Activated T-helper 1 cell treated with anti-CD3 and anti-CD28 coated beads, Interleukin-12 subunit alpha, Interleukin-12 subunit beta, Interleukin-2, Interleukin-4 antibody, amounts not matched to agents 30 ng/mL and 10 ng/mL and 1 ng/mL, durations not matched to agents 14 hours and 24 hours and 36 hours (primary cell): ENCODE results near the gene PABPC3. TPM values are rescaled to one million over a fixed set of nuclear protein-coding genes. Genes with fewer than 3 reads are reported as not detected.

Experiments used
- DNase-seq: peaks from one replicate; pipeline ENCODE4 v3.0.0; 2021; ENCODE audit warnings: low spot score
- H3K27ac Mint-ChIP-seq: one replicate; pipeline ENCODE4 v1.8.0; 2021; ENCODE audit warnings: mild to moderate bottlenecking, mixed read lengths
- H3K27me3 Mint-ChIP-seq: one replicate; pipeline ENCODE4 v1.8.0; 2022; ENCODE audit warnings: mild to moderate bottlenecking, moderate library complexity, mixed read lengths; ENCODE audit not compliant: insufficient read depth
- H3K36me3 Mint-ChIP-seq: one replicate; pipeline ENCODE4 v1.8.0; 2021; ENCODE audit warnings: low read depth, mixed read lengths
- H3K4me1 Mint-ChIP-seq: one replicate; pipeline ENCODE4 v1.8.0; 2021; ENCODE audit warnings: low read depth, mixed read lengths
- H3K4me3 Mint-ChIP-seq: one replicate; pipeline ENCODE4 v1.8.0; 2021; ENCODE audit warnings: mild to moderate bottlenecking, moderate library complexity, mixed read lengths
- H3K9me3 Mint-ChIP-seq: one replicate; pipeline ENCODE4 v1.8.0; 2021; ENCODE audit warnings: mixed read lengths
- intact Hi-C: fragments of 100-400 bp; cut with micrococcal nuclease; formaldehyde crosslinking; loops from one replicate; pipeline ENCODE4 v1.15.1; 2024
- total RNA-seq: library from RNA; stranded (reverse); gene quantifications from 2 replicates; pipeline ENCODE4 v1.2.3, GENCODE V29; 2022

PABPC3 gene
- total RNA-seq, 1 donor from 2014 or later: 0.34 TPM

DNA sequence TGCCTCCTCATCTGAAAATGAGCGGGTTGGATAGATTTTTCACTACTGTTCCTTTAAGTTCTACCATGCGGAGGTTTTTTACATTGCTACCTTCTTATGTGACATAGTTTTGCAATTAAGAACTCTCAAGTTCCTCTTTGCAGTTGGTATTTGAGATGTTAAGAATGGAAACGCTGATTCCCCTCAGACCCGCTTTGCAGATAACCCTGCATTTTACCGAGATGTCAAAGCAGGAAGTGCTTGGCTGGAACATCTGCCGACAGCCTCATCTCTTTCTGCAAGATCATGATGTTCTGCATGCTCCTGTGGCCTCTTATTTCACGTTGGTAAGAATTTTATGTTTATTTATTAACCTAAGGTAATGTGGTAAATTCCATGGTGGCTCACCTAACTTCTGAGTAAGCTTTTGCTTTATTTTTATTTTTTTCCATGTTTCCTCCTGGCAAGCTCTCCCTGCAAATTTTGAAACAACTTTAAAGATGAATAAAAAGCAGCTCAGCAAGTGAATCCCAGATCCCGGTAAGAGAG lies 22.5 kb downstream of the PABPC3 start:
- H3K36me3 Mint-ChIP-seq: no peaks in the 10 kb centered on the region
- peaks cover 29% of the 10 kb centered on the region for H3K27me3 Mint-ChIP-seq
- no peak overlapping the region for H3K27ac Mint-ChIP-seq
- H3K9me3 Mint-ChIP-seq: no peaks in the 10 kb centered on the region
- DNase-seq: no peak
- no peaks in the 10 kb centered on the region for H3K4me1 Mint-ChIP-seq
- intact Hi-C loops: no loop called here
- no peak overlapping the region for H3K4me3 Mint-ChIP-seq

DNA sequence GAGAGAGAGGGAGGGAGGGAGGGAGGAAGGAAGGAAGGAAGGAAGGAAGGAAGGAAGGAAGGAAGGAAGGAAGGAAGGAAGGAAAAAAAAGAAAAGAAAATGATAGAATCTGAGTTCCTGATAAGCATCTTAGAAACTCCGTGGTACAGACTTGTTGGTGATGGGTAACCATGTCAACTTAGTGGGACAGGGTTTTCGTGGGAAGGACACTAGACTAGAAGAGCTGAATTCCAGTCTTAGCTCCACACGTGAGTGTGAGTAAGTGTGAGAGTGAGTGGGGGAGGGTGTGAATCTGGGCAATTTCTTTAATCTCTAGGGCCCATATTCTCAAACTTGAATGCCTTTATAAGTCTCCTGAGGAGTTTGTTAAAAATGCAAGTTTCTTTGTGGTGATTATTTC lies 35.0 kb downstream of the PABPC3 start:
- no peak for DNase-seq
- no peaks in the 10 kb centered on the region for H3K9me3 Mint-ChIP-seq
- H3K4me3 Mint-ChIP-seq: no peak overlapping the region
- intact Hi-C loops: no loop called here
- no peaks in the 10 kb centered on the region for H3K4me1 Mint-ChIP-seq
- H3K36me3 Mint-ChIP-seq: no peaks in the 10 kb centered on the region
- no peak overlapping the region for H3K27ac Mint-ChIP-seq
- H3K27me3 Mint-ChIP-seq: peaks cover 6% of the 10 kb centered on the region

DNA sequence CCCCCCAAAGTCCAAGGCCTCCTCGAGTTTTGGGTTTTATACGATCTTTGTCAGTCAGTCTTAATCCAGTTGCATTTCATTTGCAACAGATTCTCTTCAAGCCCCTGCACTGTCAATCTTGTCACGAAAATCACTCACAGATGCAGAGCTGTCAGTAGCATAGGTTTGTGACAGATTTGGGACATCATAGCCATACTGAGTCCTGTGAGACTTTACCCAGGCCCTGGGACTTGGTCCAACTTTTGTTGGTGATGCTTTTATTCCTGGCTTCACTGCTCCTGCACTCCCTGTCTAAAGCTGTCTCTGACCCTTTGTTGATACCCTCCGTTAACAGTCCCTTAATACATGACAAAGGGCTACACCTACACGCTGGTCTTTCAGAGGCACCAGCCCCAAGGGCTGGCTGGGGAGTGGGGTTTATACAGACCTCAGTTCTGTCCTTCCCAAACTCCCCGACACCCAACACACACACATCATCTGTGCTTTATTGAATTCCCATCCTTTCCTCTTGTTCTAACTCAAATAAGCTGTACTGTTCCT lies 36.0 kb downstream of the PABPC3 start:
- no peak overlapping the region for H3K4me3 Mint-ChIP-seq
- no peaks in the 10 kb centered on the region for H3K36me3 Mint-ChIP-seq
- peaks cover 10% of the 10 kb centered on the region for H3K27me3 Mint-ChIP-seq
- DNase-seq: no peak
- no peak overlapping the region for H3K27ac Mint-ChIP-seq
- no peaks in the 10 kb centered on the region for H3K9me3 Mint-ChIP-seq
- H3K4me1 Mint-ChIP-seq: no peaks in the 10 kb centered on the region
- intact Hi-C loops: no loop called here

DNA sequence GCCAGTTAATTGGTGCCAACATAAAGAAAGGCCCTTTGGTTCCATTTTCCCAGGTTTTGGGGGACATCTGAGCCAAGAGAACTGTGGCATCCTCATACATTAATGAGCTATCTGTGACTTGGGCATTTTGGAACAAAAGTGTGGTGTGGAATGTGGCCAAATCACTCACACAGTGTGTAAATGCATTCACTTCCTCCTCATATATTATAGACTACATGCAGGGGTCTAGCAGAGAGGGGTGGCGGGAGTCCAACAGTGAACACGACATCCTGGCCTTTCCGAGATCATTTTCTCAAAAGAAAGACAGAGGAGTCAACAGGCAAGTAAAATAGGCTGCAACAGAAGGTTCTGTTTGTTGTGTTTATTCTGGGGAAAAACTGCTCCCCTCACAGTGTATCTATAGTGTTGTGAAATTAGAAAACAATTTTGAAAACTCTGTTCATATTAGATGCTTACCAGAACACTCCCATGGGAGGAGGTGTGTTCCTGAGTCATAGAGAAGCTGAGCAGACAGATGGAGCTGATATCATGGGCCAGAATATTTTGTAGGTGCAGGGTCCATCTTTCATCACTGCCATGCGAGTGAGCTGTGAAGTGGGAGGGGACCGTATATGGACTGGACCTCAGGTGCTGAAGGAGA lies 36.9 kb downstream of the PABPC3 start:
- Mint-ChIP-seq H3K27me3 (peaks cover 17% of the 10 kb centered on the region), H3K4me3 (no peak overlapping the region), H3K9me3 (no peaks in the 10 kb centered on the region), H3K4me1 (no peaks in the 10 kb centered on the region), H3K36me3 (no peaks in the 10 kb centered on the region), H3K27ac (no peak overlapping the region)
- intact Hi-C loops: no loop called here
- no peak for DNase-seq

DNA sequence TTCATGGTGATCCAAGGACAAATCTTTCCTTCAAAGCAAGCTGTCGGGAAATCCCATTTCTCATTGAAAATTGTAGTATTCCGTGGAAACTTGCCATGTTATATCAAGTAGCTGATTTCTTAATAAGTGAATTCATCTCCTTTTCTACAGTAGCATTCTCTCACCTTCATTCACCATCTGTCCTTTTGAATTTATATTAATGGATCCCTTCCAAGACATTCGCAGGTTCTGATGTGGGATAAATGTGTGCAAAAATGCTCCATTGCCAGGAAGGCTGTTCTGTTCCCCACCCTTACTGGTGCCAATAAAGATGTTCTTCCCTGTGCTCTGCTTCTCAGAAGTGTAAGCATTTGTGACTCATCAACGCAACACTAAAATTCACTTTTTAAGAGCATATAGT lies 40.0 kb downstream of the PABPC3 start:
- intact Hi-C loops: no loop called here
- no peaks in the 10 kb centered on the region for H3K4me1 Mint-ChIP-seq
- no peaks in the 10 kb centered on the region for H3K9me3 Mint-ChIP-seq
- H3K36me3 Mint-ChIP-seq: no peaks in the 10 kb centered on the region
- peaks cover 19% of the 10 kb centered on the region for H3K27me3 Mint-ChIP-seq
- DNase-seq: no peak
- no peak overlapping the region for H3K4me3 Mint-ChIP-seq
- H3K27ac Mint-ChIP-seq: no peak overlapping the region

DNA sequence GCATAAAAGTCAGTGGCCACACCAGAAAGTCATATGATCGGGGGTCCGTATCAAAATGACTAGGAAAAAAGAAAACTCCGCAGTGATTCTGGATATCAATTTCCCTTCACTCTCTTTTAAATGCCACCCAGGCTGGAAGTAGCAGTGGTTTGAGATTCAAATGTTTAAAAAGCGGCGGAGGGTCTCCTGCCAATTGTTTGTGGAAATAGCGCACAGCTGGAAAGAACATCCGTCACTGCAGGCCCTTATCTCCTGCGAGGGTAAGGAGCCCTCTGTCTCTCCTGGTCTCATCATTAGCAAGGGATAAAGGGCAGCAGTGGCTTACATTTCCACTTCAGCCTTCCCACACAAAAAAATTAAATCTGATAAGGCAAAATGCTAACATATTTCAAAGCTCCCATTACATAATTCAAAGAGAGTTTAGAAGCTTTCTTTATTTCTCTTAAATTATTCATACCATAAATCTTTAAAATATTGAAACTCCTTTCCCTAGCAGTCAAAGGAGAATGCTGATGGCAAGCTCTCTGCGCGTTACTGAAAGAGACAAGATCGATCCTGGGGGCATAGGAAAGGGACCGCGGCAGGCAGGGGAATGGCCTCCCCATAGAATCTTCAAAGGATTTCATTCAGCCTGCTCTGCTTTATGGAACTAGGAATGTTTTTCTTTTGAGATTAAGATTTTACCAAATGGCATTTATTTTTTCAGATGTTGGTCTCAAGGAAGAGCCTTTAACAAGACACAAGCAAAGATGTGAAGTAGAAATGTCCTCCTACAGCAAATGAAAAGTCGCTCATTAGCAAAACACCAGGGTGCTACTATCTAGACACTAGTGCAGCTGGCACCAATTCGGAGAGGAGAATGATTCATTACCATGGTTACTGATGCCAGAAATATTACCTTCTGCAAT lies 41.2 kb downstream of the PABPC3 start:
- intact Hi-C loops: no loop called here
- no peak overlapping the region for H3K4me3 Mint-ChIP-seq
- H3K9me3 Mint-ChIP-seq: no peaks in the 10 kb centered on the region

DNA sequence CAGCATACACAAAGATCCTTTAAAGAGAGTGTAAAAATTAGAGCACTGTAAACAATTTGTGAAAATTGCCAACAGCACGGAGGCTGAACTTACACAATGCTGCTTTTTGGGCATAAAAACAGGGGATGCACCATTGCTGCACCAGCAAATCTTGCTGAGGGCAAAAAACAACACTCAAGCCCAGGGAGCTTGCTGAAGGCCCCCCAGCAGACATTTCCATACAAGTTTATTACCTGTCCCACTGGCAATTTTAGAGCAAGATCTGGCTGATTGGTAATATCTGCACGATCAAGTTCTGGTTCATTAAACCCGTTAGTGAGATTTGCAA lies 41.8 kb downstream of the PABPC3 start:
- Mint-ChIP-seq H3K27ac (no peak overlapping the region), H3K36me3 (no peaks in the 10 kb centered on the region)
- no peak for DNase-seq

More for the DNA sequence above, 41.2 kb downstream of the PABPC3 start:
- no peak overlapping the region for H3K27ac Mint-ChIP-seq
- H3K36me3 Mint-ChIP-seq: no peaks in the 10 kb centered on the region
- H3K4me1 Mint-ChIP-seq: no peaks in the 10 kb centered on the region
- DNase-seq: no peak
- peaks cover 19% of the 10 kb centered on the region for H3K27me3 Mint-ChIP-seq

DNA sequence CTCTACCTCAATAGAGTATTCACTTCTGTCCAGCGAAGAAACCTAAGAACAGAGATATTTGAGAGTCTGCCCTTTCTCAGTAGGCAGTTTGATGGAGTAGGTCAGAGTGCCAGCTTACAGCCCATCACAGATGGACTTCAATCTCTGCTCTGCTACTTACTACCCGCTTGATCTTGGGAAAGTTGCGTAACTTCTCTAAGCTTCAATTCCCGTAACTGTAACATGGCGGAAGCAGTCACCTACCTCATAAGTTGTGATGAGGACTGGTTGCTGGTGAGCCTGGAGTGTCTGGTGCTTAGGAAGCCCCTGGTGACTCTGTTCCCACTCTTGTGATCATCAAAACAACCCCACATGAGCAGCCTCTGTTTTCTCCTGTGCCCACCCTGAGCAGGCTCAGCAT lies 45.1 kb downstream of the PABPC3 start:
- Mint-ChIP-seq H3K36me3 (no peaks in the 10 kb centered on the region), H3K4me3 (no peak overlapping the region), H3K27me3 (peaks cover 19% of the 10 kb centered on the region), H3K27ac (no peak overlapping the region), H3K9me3 (no peaks in the 10 kb centered on the region), H3K4me1 (no peaks in the 10 kb centered on the region)
- no peak for DNase-seq
- intact Hi-C loops: no loop called here

More for the DNA sequence above, 41.8 kb downstream of the PABPC3 start:
- intact Hi-C loops: no loop called here
- H3K27me3 Mint-ChIP-seq: peaks cover 19% of the 10 kb centered on the region
- no peak overlapping the region for H3K4me3 Mint-ChIP-seq
- H3K4me1 Mint-ChIP-seq: no peaks in the 10 kb centered on the region
- no peaks in the 10 kb centered on the region for H3K9me3 Mint-ChIP-seq

DNA sequence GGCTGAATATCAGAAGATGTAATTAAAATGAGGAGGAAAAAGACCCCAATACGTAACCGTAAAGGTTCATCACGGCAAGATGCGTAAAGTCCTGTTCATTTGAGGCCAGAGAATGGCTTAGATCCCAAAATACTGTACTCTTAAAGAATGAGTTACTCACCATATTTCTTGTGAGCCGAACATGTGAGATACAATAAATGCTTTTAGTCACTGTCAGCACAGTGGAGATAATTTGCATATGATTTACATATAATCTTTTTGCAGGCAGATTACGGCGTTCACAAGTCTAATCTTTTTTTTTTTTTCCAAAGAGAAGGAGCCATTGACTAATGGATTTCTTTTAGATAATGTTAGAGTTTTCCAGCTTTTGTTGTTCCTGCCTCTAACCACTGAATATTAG lies 47.8 kb downstream of the PABPC3 start:
- Mint-ChIP-seq H3K27me3 (peaks cover 6% of the 10 kb centered on the region), H3K4me3 (no peak overlapping the region), H3K9me3 (no peaks in the 10 kb centered on the region), H3K27ac (no peak overlapping the region), H3K4me1 (no peaks in the 10 kb centered on the region), H3K36me3 (no peaks in the 10 kb centered on the region)
- intact Hi-C loops: no loop called here
- no peak for DNase-seq

DNA sequence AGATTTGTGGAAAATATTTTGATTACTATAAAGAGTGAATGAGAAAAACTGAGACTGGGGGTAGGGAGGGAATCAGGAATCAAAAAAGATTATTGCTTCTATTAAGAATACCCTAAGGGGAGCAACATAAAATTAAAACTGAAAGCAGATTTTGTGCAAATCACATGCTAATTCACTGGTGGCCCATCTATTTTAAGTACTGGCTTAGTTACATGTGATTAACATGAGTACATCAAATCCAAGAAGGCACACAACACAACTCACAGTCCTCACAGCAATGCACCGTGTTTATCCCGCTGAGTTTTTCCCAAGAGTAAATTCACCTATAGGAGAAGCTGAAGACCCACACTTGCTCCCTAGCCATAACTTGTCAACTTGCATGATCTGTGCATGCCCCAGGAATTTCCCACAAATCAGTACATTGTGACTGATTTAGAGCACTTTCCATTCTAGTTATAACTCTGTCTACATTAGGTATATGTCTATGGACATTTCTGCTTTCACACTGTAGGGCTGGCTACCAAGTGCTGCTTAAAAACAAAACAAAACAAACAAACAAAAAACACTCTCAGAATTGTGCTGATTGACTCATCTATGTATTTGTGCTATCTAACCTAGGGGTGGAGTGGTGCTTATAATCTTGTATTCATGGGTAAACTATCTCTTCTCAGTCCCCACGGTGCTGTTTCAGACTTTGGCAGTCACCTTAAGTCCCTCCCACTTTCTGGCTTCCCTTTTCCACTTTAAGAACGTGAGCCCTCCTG lies 51.9 kb downstream of the PABPC3 start:
- no peaks in the 10 kb centered on the region for H3K9me3 Mint-ChIP-seq
- peaks cover 10% of the 10 kb centered on the region for H3K27me3 Mint-ChIP-seq
- no peak overlapping the region for H3K4me3 Mint-ChIP-seq
- intact Hi-C loops: no loop called here
- no peaks in the 10 kb centered on the region for H3K4me1 Mint-ChIP-seq
- H3K36me3 Mint-ChIP-seq: no peaks in the 10 kb centered on the region
- H3K27ac Mint-ChIP-seq: no peak overlapping the region
- no peak for DNase-seq

DNA sequence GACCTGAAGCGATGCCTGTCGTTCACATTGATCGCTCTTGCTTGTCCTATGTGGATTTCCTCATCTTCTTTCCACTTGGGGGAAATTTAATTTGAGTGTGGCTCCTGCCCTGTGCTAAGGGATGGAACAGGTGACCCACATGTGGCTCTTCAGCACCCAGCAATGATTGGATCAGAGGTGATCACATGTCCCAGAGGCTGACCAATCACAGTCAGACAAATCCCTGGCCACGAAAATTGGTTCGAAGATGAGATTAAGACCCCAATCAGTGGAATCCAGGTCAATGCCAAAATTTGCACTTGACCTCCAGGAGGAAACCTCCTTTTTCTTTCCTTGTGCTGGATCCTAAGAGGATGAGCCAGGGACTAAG lies 52.5 kb downstream of the PABPC3 start:
- intact Hi-C loops: no loop called here
- Mint-ChIP-seq H3K27ac (no peak overlapping the region), H3K4me1 (no peaks in the 10 kb centered on the region), H3K36me3 (no peaks in the 10 kb centered on the region), H3K9me3 (no peaks in the 10 kb centered on the region), H3K27me3 (peaks cover 10% of the 10 kb centered on the region), H3K4me3 (no peak overlapping the region)
- DNase-seq: no peak
